ENCODE results near the gene KBTBD12. TPM values are rescaled to one million over a fixed set of nuclear protein-coding genes. Genes with fewer than 3 reads are reported as not detected.

The KBTBD12 gene
- total RNA-seq, 2 donors from 2014 or later: 14.5 TPM

- no peak for ATAC-seq (ENCODE audit: insufficient number of reproducible peaks, low FRiP score, low read depth)
- H3K27me3 ChIP-seq (replicated peaks; ENCODE audit: insufficient read depth): no peaks in the 10 kb centered on the region
- H3K4me3 ChIP-seq: no peak overlapping the region
- TF ChIP-seq CTCF (IDR thresholded peaks at IDR 0.05): no peak
- H3K4me1 ChIP-seq (ENCODE audit: control insufficient read depth in 1 of 2, low read depth in 2 of 2): no peaks in the 10 kb centered on the region
- H3K36me3 ChIP-seq: no peaks in the 10 kb centered on the region
- no peak for DNase-seq (ENCODE audit: low spot score)
- no peak overlapping the region for H3K27ac ChIP-seq
- H3K9me3 ChIP-seq: no peaks in the 10 kb centered on the region
Observed at GRCh38 chr3:127998596-127998995, 83.6 kb downstream of the KBTBD12 start.

GRCh38 chr3:127999509-128000106 is 84.6 kb downstream of the KBTBD12 start:
- H3K27ac ChIP-seq: no peak overlapping the region
- H3K4me1 ChIP-seq (ENCODE audit: control insufficient read depth in 1 of 2, low read depth in 2 of 2): no peaks in the 10 kb centered on the region
- ATAC-seq (ENCODE audit: insufficient number of reproducible peaks, low FRiP score, low read depth): no peak
- no peak for DNase-seq (ENCODE audit: low spot score)
- H3K27me3 ChIP-seq (replicated peaks; ENCODE audit: insufficient read depth): no peaks in the 10 kb centered on the region
- no peak for TF ChIP-seq CTCF (IDR thresholded peaks at IDR 0.05)
- H3K9me3 ChIP-seq: no peaks in the 10 kb centered on the region
- H3K36me3 ChIP-seq: no peaks in the 10 kb centered on the region
- no peak overlapping the region for H3K4me3 ChIP-seq

- Histone ChIP-seq H3K9me3 (no peaks in the 10 kb centered on the region), H3K27ac (no peak overlapping the region), H3K4me3 (no peak overlapping the region), H3K27me3 (replicated peaks; ENCODE audit: insufficient read depth) (no peaks in the 10 kb centered on the region), H3K36me3 (no peaks in the 10 kb centered on the region), H3K4me1 (ENCODE audit: control insufficient read depth in 1 of 2, low read depth in 2 of 2) (peaks cover 0 to 5% of the 10 kb centered on the region in 2 donors)
- ATAC-seq (ENCODE audit: insufficient number of reproducible peaks, low FRiP score, low read depth) (no peak), DNase-seq (ENCODE audit: low spot score) (no peak)
- TF ChIP-seq CTCF (IDR thresholded peaks at IDR 0.05): no peak
Observed at GRCh38 chr3:128001576-128001975, 86.5 kb downstream of the KBTBD12 start.

GRCh38 chr3:128004661-128005060 is 89.6 kb downstream of the KBTBD12 start:
- H3K9me3 ChIP-seq: no peaks in the 10 kb centered on the region
- H3K36me3 ChIP-seq: no peaks in the 10 kb centered on the region
- H3K4me1 ChIP-seq (ENCODE audit: control insufficient read depth in 1 of 2, low read depth in 2 of 2): peaks cover 0 to 9% of the 10 kb centered on the region in 2 donors
- no peak for TF ChIP-seq CTCF (IDR thresholded peaks at IDR 0.05)
- no peak overlapping the region for H3K4me3 ChIP-seq
- DNase-seq (ENCODE audit: low spot score): no peak
- no peak overlapping the region for H3K27ac ChIP-seq
- ATAC-seq (ENCODE audit: insufficient number of reproducible peaks, low FRiP score, low read depth): no peak
- no peaks in the 10 kb centered on the region for H3K27me3 ChIP-seq (replicated peaks; ENCODE audit: insufficient read depth)

- peak overlapping the region; percentile 34 to 65 for H3K27ac ChIP-seq
- ATAC-seq (ENCODE audit: insufficient number of reproducible peaks, low FRiP score, low read depth) (peak; percentile 51), DNase-seq (ENCODE audit: low spot score) (no peak)
- TF ChIP-seq CTCF (IDR thresholded peaks at IDR 0.05): no peak
- no peaks in the 10 kb centered on the region for H3K27me3 ChIP-seq (replicated peaks; ENCODE audit: insufficient read depth)
- H3K4me1 ChIP-seq (ENCODE audit: control insufficient read depth in 1 of 2, low read depth in 2 of 2): peaks cover 0 to 9% of the 10 kb centered on the region in 2 donors
- no peaks in the 10 kb centered on the region for H3K36me3 ChIP-seq
- H3K4me3 ChIP-seq: peak overlapping the region; percentile 57
- H3K9me3 ChIP-seq: no peaks in the 10 kb centered on the region
Observed at GRCh38 chr3:128006061-128007032, 91.3 kb downstream of the KBTBD12 start.
